Ovary (tissue), 3 donors: ENCODE data around the gene ERV3-1.
"Not testable (repeated sequence)": the region's sequence is repeated elsewhere in the genome, so short reads cannot be mapped to it uniquely, and the experiment has no call there.

Source experiments
- EP300 ChIP-seq: sonication (generic); formaldehyde crosslinking; IDR thresholded peaks from one replicate; pipeline ENCODE4 v1.6.1; 2017; ENCODE audit warnings: antibody characterized with exemption
- POLR2A ChIP-seq: fragments of 450-650 bp; IDR thresholded peaks from one replicate; pipeline ENCODE4 v1.6.1; 2017; ENCODE audit warnings: antibody characterized with exemption, mild to moderate bottlenecking, moderate library complexity
- TF ChIP-seq, protein P1 (sequence below), 3 donors: fragments of 450-650 bp in 2 of 3; fragments of 200-600 bp in 1 of 3; IDR thresholded peaks; one replicate each; pipeline versions ENCODE4 v1.5.1 to v1.8.0; 2016 to 2022; ENCODE audit warnings: antibody characterized with exemption in 3 of 3, mild to moderate bottlenecking in 1 of 3
- donor health status: DM: no; HTN: no; CAD: no.

DNA sequence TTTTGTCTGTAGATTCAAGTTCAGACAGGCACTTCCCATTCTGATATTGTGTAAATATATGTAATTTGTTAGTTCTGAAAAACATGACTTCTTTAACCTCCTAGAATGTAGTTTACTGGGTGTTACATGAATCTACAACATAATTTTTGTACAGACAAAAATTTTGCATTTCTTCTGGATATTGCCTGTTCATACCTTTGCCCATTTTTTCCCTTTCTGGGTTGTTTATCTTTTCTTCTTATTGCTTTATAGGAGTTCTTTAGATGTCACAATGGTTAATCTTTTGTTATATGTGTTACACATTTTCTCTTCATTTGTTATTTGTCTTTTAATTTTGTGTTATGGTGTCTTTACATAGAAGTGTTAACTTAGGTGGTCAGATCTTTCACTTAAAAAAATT lies 44.7 kb upstream of the ERV3-1 start:
- TF ChIP-seq POLR2A, EP300: not testable (repeated sequence)
- TF ChIP-seq, protein P1, sequence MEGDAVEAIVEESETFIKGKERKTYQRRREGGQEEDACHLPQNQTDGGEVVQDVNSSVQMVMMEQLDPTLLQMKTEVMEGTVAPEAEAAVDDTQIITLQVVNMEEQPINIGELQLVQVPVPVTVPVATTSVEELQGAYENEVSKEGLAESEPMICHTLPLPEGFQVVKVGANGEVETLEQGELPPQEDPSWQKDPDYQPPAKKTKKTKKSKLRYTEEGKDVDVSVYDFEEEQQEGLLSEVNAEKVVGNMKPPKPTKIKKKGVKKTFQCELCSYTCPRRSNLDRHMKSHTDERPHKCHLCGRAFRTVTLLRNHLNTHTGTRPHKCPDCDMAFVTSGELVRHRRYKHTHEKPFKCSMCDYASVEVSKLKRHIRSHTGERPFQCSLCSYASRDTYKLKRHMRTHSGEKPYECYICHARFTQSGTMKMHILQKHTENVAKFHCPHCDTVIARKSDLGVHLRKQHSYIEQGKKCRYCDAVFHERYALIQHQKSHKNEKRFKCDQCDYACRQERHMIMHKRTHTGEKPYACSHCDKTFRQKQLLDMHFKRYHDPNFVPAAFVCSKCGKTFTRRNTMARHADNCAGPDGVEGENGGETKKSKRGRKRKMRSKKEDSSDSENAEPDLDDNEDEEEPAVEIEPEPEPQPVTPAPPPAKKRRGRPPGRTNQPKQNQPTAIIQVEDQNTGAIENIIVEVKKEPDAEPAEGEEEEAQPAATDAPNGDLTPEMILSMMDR (IDR thresholded peaks at IDR 0.05), result not testable (repeated sequence)
